Measurements from ENCODE around the gene KRTAP5-2.

The KRTAP5-2 gene

GRCh38 chr11:1565904-1566247 is 32.2 kb downstream of the KRTAP5-2 start:
- no peak for DNase-seq

GRCh38 chr11:1565173-1565903 is 32.8 kb downstream of the KRTAP5-2 start:
- DNase-seq, result no peak

GRCh38 chr11:1564535-1565172 is 33.4 kb downstream of the KRTAP5-2 start:
- peak; percentile 64 for DNase-seq

GRCh38 chr11:1563697-1564534 is 34.2 kb downstream of the KRTAP5-2 start:
- no peak for DNase-seq

- no peak for DNase-seq
These were observed 34.9 kb downstream of the KRTAP5-2 start for GRCh38 chr11:1563149-1563638.

- DNase-seq, result no peak
These were observed 35.5 kb downstream of the KRTAP5-2 start for GRCh38 chr11:1562469-1563148.

- no peak for DNase-seq
These were observed 36.1 kb downstream of the KRTAP5-2 start for GRCh38 chr11:1561955-1562354.

- no peak for DNase-seq
These were observed 36.8 kb downstream of the KRTAP5-2 start for GRCh38 chr11:1561266-1561665.

GRCh38 chr11:1560649-1561251 is 37.3 kb downstream of the KRTAP5-2 start:
- no peak for DNase-seq

GRCh38 chr11:1560002-1560648 is 38.0 kb downstream of the KRTAP5-2 start:
- DNase-seq, result no peak

- DNase-seq, result no peak
These were observed 38.8 kb downstream of the KRTAP5-2 start for GRCh38 chr11:1559111-1559951.

GRCh38 chr11:1558775-1559110 is 39.4 kb downstream of the KRTAP5-2 start:
- DNase-seq, result no peak

- no peak for DNase-seq
These were observed 40.0 kb downstream of the KRTAP5-2 start for GRCh38 chr11:1557904-1558774.

GRCh38 chr11:1557051-1557884 is 40.8 kb downstream of the KRTAP5-2 start:
- no peak for DNase-seq

- DNase-seq, result no peak
These were observed 41.7 kb downstream of the KRTAP5-2 start for GRCh38 chr11:1556278-1556902.

GRCh38 chr11:1555713-1556153 is 42.4 kb downstream of the KRTAP5-2 start:
- no peak for DNase-seq

- no peak for DNase-seq
These were observed 42.9 kb downstream of the KRTAP5-2 start for GRCh38 chr11:1554981-1555712.
